Endometrium (tissue), 2 donors: ENCODE measurements around the gene DCAF11.

Source experiments
- FAIRE-seq: peaks from 2 replicates; lab custom pipeline; 2012; peaks lifted over from hg19 to GRCh38; lab: Jason Lieb, UNC
- donor health status: control.
- donor health status: control.

DCAF11 gene

DNA sequence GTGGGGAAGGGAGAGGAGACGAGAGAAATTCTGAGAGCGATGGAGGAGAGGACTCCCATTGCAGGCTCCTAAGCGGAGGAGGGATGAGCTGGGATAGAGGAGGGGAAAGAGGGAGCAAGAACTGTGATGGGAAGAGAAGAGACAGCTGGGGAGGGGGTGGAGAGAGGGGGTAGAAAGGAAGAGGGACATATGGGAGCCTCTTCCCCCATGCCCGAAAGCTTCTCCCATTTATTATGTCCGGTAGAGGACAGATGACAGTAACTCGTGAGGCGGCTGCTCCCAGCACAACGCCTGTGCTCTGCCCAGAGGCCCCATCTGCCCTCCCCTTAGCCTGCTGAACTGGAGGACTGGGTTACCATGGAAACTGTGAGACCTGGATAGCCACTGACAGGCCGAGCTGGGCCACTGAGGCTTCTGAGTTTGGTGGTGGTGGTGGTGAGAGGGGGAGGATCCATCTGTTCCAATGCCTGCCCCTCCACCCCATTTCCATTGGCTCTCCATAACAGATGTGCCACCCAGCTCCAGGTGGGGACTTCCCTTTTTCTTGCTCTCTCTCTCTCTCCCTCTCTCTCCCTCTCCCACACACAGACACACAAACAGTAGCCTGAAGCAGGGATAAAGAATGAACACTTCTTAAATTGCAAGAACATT is 35.0 kb upstream of the DCAF11 start:
- FAIRE-seq: no peak

DNA sequence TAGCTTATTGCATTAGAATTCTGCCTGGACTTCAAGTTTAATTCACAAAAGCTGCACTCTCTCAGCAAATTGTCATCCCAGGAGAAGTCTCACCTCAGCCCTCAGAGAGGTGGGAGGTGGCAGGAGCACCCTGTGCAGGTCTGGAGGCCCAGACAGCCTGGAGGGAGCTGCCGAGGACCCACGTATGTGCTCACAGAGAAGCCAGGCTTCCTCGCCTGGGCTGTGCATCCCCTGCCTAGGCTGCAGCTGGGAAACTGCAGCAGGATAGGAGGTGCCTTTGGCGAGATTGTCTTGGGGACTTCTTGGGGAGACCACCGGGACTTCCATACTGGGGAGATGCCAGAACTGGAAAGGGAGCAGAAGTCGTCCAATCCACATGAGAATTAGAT is 34.4 kb upstream of the DCAF11 start:
- FAIRE-seq: no peak

DNA sequence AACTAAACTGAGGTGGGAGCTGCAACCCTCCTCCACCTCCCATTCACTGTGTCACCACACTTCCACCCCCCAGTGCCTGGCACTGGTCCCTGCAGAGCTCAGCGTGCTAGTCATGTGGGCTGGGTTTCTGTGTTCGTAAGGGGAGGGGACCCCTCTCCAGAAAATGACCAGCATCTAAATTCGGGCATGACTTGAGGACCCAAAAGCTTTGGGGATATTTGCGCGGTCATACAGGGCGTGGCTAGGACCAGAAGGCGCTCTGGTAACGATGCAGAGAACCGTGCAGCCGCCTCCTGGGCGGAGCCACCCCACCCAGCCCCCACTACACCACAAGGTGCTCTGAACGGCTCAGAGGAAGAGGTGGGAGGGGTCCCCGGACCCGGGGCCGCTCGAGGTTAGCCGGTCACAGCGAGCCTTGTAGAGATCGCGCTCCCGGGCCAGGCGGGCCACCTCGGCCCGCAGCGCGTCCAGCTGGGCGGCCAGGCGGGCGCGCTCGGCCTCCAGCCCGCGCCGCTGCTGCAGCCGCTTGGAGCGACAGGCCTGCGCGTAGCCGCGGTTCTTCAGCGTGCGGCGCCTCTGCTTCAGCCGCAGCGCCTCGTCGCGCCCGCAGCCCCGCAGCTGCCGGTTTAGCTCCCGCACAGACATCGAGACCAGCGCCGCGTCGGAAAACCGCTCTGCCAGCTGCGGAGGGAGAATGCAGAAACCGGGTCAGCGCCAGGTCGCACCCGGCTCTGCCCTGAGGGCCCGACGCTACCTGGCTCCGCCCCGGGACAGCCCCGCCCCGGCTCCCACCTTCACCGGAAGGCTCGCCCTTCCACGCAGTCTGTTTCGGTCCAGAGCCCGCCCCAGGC is 33.5 kb upstream of the DCAF11 start:
- FAIRE-seq: no peak

DNA sequence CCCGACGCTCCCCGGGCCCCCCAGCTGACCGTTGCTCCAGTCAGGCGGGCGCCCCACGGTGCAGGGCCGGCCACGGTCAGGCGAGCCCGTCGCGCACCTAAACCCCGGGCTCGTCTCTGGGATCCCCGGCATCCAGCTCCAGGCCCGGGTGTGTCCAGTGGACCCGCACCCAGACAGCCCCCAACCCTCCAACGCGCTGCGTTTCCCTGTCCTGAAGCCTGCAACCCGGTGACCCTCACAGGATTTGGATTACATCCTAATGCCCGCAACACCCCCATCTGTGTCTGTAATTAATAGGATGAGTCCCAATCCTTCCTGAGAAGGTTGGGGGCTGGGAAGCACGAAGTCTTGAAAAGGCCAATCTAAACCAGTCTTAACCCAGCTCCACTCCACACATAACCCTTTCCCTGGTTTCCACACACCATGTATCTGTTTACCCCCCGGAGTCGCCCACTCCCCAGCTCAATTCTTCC is 32.8 kb upstream of the DCAF11 start:
- FAIRE-seq: no peak

DNA sequence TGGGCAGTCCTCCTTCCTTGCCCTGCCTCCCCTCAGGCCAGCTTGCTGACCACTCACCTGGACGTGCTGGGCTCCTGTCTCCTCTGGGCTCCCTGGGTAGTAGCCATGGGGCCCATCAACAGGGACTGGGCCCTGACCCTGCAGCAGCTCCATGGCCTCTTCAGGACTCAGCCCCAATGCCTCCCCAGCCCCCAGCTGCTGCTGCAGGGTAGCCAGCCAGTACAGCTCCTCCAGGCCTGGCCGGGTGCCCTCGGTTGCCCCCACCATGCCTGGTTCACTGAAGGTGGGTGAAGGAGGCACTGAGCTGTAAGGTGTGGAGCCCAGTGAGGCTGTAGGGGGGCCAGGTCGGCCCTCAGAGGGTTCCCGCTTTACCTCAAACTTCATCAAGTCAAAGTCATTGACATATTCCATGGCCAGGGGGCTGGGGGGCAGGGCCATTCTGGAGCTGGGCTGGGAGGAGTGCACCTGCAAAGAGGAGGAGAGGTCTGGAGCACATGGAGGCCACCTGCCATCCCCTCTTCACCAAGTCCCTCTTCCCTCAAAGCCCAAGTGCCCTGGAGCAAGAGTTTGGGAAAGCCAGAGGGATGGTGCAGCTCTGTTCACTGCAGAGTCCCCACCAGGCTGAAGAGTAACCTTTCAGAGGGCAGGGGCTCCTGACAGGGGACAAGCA is 32.0 kb upstream of the DCAF11 start:
- FAIRE-seq: no peak

DNA sequence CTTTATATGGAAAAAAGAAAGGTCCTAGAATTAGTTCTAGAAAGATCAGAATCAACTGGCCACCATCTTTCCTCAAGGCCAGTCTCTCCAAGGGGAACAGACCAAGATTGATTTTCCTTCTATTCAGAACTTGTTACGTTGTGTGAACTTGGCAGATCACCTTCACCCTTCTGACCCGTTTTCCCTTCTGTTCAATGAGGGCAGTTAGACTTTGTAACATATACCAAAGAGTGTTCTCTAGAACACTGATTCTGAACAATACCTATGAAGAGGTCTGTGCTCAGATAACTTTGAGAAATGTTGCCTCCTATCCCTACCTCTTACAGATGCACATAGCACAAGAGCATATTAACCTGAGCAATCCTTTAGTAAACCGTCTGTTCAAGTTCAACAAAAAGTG is 31.1 kb upstream of the DCAF11 start:
- no peak for FAIRE-seq

DNA sequence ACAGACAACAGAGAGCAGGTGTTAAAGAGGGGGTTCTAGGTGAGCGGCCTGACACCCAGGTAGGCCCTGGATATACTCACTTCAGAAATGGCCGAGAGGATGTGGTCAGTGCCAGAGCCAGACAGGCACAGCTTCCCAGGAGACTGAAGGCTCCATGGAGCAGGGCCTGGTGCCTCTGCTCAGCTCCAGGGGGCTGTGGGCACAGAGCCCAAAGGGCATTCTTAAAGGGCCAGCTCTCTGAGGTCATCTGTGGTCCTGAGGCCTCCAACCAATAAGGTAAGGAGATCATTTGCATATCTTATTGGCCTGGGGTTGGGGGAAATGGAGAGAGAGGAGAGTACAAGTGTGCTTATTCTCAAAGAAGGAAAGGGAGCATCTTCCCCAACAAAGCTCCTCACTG is 30.1 kb upstream of the DCAF11 start:
- no peak for FAIRE-seq

DNA sequence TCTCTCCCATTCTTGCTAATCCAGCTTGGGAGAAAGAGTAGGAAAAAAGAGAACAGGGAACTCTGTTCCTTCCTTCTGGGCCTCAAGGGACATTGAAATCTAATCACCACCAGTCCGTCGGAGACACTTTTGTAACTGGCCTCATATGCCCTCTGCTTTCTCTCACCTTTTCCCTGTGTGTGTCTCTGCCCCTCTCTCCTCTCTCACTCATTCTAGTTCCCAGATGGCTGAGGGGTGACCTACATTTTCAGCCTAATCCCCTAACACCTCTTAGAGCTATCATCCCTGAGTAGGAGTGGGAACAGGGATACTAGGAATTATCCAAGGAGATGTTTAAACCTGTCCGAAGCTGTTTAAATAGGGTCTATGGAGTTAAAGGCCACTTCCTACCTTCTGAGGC is 29.4 kb upstream of the DCAF11 start:
- no peak for FAIRE-seq

DNA sequence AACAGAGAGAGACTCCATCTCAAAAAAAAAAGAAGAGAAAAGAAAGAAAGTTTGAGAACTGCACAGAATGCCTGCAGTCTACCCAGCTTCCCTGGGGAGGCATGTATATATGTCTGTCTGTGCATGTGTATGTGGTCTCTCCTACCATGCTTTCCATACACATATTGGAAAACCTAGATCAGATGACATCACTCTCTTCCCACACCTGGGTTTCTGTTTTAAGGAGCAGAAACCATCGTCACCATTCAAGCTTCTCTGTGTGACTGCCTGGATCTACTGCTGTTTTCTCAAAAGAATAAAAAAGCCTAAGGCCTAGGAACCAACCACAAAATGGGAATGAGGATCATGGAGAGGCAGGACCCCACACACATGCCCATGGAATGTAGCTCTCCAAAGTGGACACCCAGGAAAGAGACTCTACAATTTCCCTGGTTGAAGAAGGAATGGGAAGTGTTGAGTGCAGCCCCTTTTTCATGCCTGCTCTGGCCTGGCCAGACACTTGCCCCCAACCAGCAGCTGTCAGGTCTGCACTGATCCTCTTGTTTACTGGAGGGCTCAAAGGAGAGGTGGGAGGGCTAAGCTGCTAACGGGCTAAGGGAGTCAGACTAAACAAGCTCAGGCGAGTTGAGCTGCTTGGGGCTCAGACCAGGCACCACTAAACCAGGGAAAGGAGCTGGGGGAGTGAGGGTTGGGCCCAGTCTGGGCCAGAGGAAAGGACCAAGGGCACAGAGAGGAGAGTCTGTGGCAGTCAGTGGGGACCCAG is 28.2 kb upstream of the DCAF11 start:
- FAIRE-seq: no peak

DNA sequence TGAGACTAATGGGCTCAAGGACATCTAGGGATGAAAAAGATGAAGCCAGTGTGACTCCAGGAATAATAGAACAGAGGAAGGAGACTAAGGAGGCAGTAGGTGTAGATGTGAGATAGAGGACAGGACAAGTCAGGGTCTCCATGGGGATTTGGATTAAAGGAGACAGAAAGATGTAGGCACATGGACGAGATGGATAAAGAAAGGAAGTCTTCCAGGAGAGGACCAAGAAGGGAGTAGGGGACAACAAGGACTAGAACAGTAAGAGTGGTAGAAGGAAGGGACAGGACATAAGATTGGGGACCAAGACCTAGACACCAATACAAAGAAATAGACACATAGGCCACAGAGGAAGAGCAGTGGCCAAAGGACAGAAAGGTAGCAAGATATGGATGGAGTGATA is 27.6 kb upstream of the DCAF11 start:
- no peak for FAIRE-seq

DNA sequence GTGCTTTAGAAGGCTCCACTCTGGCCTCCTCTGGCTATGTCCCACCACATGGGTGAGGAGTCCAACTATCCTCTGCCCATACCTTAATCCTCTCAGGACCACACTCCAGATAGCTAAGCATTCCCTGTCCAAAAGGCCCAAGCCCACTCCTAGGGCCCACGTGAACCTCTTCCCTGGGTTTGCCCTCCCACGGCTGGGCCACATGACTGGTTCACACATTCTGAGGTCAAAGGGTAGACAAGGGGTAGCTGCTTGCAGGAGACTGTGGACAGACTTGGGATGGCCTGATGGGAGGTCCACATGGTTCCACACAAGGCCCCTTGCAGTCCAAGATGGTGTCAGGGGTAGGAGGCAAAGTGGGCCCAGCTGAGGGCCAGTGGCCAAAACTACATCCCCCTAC is 26.5 kb upstream of the DCAF11 start:
- FAIRE-seq: no peak

DNA sequence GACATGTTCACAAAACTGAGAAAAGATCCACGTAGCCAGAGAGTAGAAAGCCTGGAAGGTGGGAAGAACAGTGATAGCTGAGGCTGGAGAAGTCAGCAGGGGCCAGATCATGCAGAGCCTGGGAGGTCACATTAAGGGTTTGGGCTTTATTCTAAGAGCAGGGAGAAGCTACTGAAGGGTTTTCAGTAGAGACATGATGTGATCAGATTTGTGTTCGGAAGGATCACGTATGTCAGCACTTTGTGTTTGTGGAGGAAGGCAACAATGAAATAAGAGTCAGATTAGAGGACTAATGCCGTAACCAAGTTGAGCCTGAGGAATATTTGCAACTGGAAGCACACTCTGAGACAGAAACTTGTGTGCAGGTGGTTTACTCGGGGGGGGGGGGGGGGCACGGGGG is 24.7 kb upstream of the DCAF11 start:
- no peak for FAIRE-seq

DNA sequence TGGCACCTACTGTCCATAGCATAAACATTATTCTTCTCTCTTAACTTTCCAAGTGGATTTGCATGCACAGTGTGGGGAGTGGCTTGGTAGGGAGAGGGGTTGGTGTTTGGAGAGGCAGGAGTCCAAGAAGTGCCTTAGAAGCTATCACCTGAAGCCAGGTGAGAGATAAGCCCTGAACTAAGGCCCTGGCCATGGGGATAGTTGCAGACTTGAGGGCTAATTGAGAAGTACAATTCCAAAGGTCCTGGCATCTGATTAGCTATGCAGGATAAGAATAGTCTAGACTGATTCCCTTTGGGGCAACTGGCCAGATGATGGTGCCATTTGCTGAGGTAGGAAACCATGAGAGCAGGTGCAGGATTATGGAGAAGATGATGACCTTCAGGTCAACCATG is 22.5 kb upstream of the DCAF11 start:
- no peak for FAIRE-seq

DNA sequence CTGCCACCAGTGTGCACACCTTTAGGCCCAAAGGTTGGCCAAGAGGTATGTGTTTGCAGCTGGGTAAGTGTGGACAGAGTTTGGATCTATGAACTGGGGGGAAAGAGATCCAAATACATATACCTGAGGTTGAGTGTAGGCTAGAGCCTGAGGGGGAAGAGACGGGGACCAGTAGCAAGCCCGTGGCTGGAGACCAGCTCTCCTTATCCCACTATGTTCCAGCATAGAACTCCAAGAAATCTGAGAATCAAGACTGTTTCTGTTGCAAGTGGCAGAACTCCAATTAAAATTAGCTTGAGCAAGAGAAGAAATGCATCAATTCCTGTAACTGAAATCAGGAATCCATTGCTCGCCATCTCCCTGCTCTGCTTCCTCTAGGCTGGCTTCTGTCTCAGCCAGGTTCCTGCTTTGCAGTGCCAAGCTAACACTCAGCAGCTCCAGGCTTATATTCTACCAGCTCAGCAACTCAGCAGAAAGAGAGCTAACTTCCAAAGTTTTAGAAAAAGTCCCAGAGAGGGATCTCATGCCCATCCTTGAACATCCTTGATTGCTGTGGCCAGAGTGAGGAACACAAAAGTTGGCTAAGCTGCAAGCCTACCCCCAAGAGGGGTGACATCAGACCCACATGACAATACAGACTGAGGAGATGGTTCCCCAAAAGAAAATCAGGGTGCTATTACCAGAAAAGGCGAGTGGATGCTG is 21.9 kb upstream of the DCAF11 start:
- FAIRE-seq: no peak

DNA sequence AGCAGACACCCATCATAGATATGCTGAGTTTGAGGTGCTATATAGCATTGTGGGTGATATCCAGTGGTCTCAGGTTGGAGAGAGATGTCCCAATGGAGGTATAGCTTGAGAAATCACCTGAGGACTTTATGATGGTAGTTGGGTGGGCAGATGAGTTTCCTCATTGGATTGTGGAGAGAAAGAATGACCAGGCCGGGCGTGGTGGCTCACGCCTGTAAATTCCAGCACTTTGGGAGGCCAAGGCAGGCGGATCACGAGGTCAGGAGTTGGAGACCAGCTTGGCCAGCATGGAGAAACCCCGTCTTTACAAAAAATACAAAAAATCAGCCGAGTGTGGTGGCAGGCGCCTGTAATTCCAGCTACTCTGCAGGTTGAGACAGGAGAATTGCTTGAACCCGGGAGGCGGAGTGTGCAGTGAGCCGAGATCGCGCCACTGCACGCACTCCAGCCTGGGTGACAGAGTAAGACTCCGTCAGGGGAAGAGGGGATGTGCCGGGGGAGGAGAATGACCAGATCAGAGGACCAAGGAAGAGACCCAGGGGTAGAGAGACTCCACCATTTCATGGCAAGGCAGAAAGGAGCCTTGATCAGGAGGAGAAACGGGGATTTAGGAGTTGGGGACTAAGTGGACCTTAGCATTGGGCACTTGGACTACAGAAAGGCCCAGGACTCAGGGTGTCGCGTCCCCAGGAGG is 21.2 kb upstream of the DCAF11 start:
- no peak for FAIRE-seq

DNA sequence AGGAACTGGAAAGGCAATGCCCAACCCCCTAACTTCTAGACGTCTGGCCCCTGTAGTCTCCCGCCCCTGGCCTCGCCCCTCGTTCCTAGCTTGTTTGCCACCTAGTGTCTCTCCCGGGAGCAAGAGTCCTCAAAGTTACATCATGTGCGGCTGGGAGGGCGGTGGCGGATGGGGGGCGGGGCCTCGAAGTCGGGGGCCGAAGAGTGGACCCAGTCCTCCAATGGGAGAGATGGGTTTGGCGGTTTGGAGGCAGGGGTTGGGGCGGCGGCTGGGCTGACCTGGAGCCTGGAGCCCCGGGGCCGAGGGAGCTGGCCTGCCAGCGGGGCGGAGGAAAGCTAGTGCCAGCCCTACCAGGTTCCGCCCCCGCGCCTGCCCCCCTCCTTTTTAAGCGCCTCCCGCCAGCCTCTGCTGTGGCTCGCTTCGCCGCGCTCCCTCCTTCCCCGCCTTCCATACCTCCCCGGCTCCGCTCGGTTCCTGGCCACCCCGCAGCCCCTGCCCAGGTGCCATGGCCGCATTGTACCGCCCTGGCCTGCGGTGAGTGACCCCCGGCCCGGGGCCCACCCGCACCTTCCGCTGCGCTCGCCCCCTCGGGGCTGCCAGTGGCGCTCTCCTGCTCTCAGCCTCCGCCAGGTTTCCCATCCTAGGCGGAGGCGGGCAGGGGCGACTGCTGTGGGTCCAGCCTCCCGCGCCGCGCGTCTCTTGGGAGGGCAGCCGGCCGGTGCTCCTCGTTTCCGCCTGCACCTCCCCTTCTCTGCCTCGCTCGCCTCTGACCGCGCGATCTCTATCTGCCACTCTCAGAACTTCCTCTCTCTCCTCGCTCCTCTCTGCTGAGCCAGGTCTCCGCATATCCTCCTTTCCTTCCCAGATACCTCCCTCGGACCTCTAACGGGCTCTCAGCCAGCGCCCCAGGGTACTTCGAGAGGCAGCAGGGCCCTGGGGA is 20.4 kb upstream of the DCAF11 start, which contains the start of gene PCK2:
TSS of gene PCK2 (plus strand) at position 411 of the 940 bp plus-strand sequence. CDS start at position 506, 95 bp downstream.
- no peak for FAIRE-seq

DNA sequence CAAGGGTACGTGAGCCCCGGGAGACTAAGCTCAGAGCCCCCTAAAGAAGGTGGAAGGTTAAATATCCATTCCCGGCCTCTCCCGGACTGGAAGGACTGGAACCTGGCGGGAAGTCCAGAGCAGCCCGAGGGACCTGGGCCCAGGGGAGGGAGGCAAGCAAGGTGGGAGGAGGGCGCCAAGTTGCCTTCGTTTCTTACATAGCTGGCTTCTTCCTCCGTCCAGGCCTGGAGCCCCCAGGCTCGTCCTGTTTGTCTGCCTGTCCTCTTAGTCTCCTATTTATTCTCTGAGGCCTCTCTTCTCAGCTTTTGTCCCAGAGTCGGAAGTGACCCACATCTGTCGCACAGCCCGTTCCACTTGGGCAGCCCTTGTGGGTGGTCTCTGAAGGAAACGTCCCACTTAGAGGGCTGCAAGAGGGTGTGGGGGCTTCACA is 19.7 kb upstream of the DCAF11 start:
- no peak for FAIRE-seq

DNA sequence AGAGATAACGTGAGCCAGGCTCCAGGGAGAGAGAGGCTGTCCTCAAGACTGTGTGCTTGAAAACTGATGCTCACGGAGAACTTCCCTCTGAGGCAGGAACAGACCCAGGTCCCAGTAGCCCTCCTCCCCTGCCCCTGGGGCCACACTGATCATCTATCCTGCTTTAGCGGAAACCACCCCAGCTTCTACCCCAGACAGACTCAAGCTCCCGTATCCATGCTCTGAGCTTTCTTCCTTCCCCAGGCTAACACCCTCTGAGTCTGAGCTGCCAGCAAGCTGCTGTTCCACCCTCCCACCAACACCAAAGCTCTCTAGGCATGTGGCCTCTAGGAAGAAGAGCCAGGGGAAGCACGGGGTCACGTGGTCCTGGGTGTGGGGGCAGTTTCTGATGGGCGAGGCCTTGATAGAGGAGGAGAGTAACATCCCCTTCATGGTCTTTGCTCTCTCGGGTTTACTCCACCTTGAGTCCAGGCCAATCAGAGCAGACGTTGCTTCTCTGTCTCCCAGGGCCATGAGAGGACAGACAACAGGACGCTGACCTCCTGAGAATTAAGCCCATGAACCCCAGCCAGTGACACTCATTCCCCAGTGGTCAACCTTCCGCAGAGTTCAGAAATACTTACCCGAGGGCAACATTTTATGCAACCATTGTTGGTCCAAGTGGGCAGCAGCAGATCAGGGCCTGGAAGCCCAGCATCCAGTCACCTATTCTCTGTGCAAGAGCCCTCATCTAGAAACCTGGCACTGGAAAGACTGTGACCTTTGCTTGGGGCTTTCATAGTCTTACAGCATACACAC is 19.1 kb upstream of the DCAF11 start:
- FAIRE-seq: no peak
